ENCODE data around the gene BEST4. TPM values are rescaled to one million over a fixed set of nuclear protein-coding genes. Genes with fewer than 3 reads are reported as not detected.

Gene BEST4
- polyA plus RNA-seq, 1 donor from 2014 or later = not detected

GRCh38 chr1:44786841-44787426 lies 1.0 kb downstream of the BEST4 start:
- Histone ChIP-seq H3K9ac (ENCODE audit: low read length) (no peak overlapping the region), H3K27ac (ENCODE audit: low read length) (no peak overlapping the region)
- TF ChIP-seq RAD21 (conservative IDR thresholded peaks at IDR 0.05) = no peak
- no peak for TF ChIP-seq EP300 (conservative IDR thresholded peaks at IDR 0.05; ENCODE audit: poor library complexity, severe bottlenecking)
- no peak for TF ChIP-seq POLR2AphosphoS5 (IDR thresholded peaks at IDR 0.05)
- no peak for TF ChIP-seq MXI1 (conservative IDR thresholded peaks at IDR 0.05; ENCODE audit: poor library complexity, severe bottlenecking)
- TF ChIP-seq EZH2 (IDR thresholded peaks at IDR 0.05; ENCODE audit: borderline replicate concordance, insufficient read depth, low read length, poor library complexity, severe bottlenecking) = no peak
- TF ChIP-seq TAF1 (IDR thresholded peaks at IDR 0.05; ENCODE audit: low read depth) = no peak
- no peak for TF ChIP-seq SMC3 (conservative IDR thresholded peaks at IDR 0.05; ENCODE audit: poor library complexity)
- no peak for TF ChIP-seq REST (IDR thresholded peaks at IDR 0.05; ENCODE audit: borderline replicate concordance)
- no peak for TF ChIP-seq CTCF (IDR thresholded peaks at IDR 0.05; ENCODE audit: poor library complexity, severe bottlenecking)

GRCh38 chr1:44786138-44786840 lies 1.7 kb downstream of the BEST4 start:
- no peak overlapping the region for H3K9ac ChIP-seq (ENCODE audit: low read length)
- no peak overlapping the region for H2AFZ ChIP-seq (ENCODE audit: low read depth, low read length)
- peak overlapping the region; percentile 21 for H3K4me3 ChIP-seq (ENCODE audit: low read length)
- no peaks in the 10 kb centered on the region for H3K9me3 ChIP-seq (ENCODE audit: low read length)
- H3F3A ChIP-seq (ENCODE audit: insufficient read depth, low read length, poor library complexity, severe bottlenecking) = no peaks in the 10 kb centered on the region
- H3K27ac ChIP-seq (ENCODE audit: low read length) = no peak overlapping the region
- H4K20me1 ChIP-seq (ENCODE audit: insufficient read depth) = no peaks in the 10 kb centered on the region
- H3K27me3 ChIP-seq (ENCODE audit: insufficient read depth, low read depth, low read length) = peaks cover 24% of the 10 kb centered on the region
- no peaks in the 10 kb centered on the region for H3K9me2 ChIP-seq (ENCODE audit: insufficient read depth, low read length)
- no peak overlapping the region for H3K4me2 ChIP-seq (ENCODE audit: low read length)
- peak; percentile 50 for TF ChIP-seq CTCF (IDR thresholded peaks at IDR 0.05; ENCODE audit: poor library complexity, severe bottlenecking)
- TF ChIP-seq RAD21 (conservative IDR thresholded peaks at IDR 0.05) = no peak
- TF ChIP-seq MXI1 (conservative IDR thresholded peaks at IDR 0.05; ENCODE audit: poor library complexity, severe bottlenecking) = no peak
- no peaks in the 10 kb centered on the region for H3K79me2 ChIP-seq (replicated peaks; ENCODE audit: insufficient read depth, low read length)
- no peaks in the 10 kb centered on the region for H3K36me3 ChIP-seq (ENCODE audit: insufficient read depth, low read length)

More at GRCh38 chr1:44786841-44787426, 1.0 kb downstream of the BEST4 start:
- no peaks in the 10 kb centered on the region for H4K20me1 ChIP-seq (ENCODE audit: insufficient read depth)
- H3K4me3 ChIP-seq (ENCODE audit: low read length) = no peak overlapping the region
- H3K9me2 ChIP-seq (ENCODE audit: insufficient read depth, low read length) = no peaks in the 10 kb centered on the region
- H3K36me3 ChIP-seq (ENCODE audit: insufficient read depth, low read length) = no peaks in the 10 kb centered on the region
- no peak overlapping the region for H3K4me2 ChIP-seq (ENCODE audit: low read length)
- H3K9me3 ChIP-seq (ENCODE audit: low read length) = no peaks in the 10 kb centered on the region
- peaks cover 24% of the 10 kb centered on the region for H3K27me3 ChIP-seq (ENCODE audit: insufficient read depth, low read depth, low read length)
- no peaks in the 10 kb centered on the region for H3K79me2 ChIP-seq (replicated peaks; ENCODE audit: insufficient read depth, low read length)
- no peak overlapping the region for H2AFZ ChIP-seq (ENCODE audit: low read depth, low read length)
- H3F3A ChIP-seq (ENCODE audit: insufficient read depth, low read length, poor library complexity, severe bottlenecking) = no peaks in the 10 kb centered on the region

Measured in neural cell (in vitro differentiated cells).